OCI-LY1 (cell line): ENCODE data around the gene TSC22D1.

ENCODE experiments used
- H2AFZ ChIP-seq: fragments of 200-600 bp; sonication (generic), shearing (Covaris generic); 2 replicates; pipeline ENCODE4 v1.6.0; 2014; ENCODE audit warnings: antibody characterized with exemption, mild to moderate bottlenecking, low read length
- H3F3A ChIP-seq: fragments of 200-600 bp; sonication (generic), shearing (Covaris generic); 2 replicates; pipeline ENCODE4 v1.6.0; 2014; ENCODE audit warnings: mild to moderate bottlenecking, antibody characterized with exemption, low read length, moderate library complexity; ENCODE audit not compliant: insufficient read depth
- H3K27ac ChIP-seq: fragments of 200-600 bp; sonication (generic); 2 replicates; pipeline ENCODE4 v1.5.1; 2014; ENCODE audit warnings: low read length, mixed run types, mild to moderate bottlenecking, low read depth; ENCODE audit not compliant: poor library complexity, severe bottlenecking
- H3K27me3 ChIP-seq: fragments of 200-600 bp; sonication (generic); 2 replicates; pipeline ENCODE4 v1.6.0; 2014; ENCODE audit warnings: antibody characterized with exemption, mild to moderate bottlenecking, low read length, moderate library complexity; ENCODE audit not compliant: insufficient read depth
- H3K36me3 ChIP-seq: fragments of 200-600 bp; sonication (generic); 2 replicates; pipeline ENCODE4 v1.6.1; 2014; ENCODE audit warnings: mild to moderate bottlenecking, antibody characterized with exemption, low read length, moderate library complexity, mixed read lengths; ENCODE audit not compliant: insufficient read depth
- H3K4me1 ChIP-seq: fragments of 200-600 bp; sonication (generic); 2 replicates; pipeline ENCODE4 v1.5.1; 2014; ENCODE audit warnings: mild to moderate bottlenecking, low read length, moderate library complexity; ENCODE audit not compliant: insufficient read depth, severe bottlenecking
- H3K4me2 ChIP-seq: fragments of 200-600 bp; sonication (generic), shearing (Covaris generic); 2 replicates; pipeline ENCODE4 v1.6.1; 2014; ENCODE audit warnings: low read length
- H3K4me3 ChIP-seq: fragments of 200-600 bp; sonication (generic); 2 replicates; pipeline ENCODE4 v1.5.1; 2014; ENCODE audit warnings: low read length, low read depth, mild to moderate bottlenecking, mixed read lengths; ENCODE audit not compliant: poor library complexity, severe bottlenecking
- H3K79me2 ChIP-seq: fragments of 200-600 bp; shearing (Covaris generic); 2 replicates; pipeline ENCODE4 v1.6.1; 2016; ENCODE audit warnings: mixed run types, low read length, mixed read lengths; ENCODE audit not compliant: insufficient read depth
- H3K9ac ChIP-seq: fragments of 200-600 bp; sonication (generic), shearing (Covaris generic); 2 replicates; pipeline ENCODE4 v1.6.1; 2014; ENCODE audit warnings: mild to moderate bottlenecking, low read length, mixed read lengths
- H3K9me2 ChIP-seq: fragments of 200-600 bp; sonication (generic), shearing (Covaris generic); 2 replicates; pipeline ENCODE4 v1.6.1; 2014; ENCODE audit warnings: low read depth, mild to moderate bottlenecking, low read length, mixed read lengths
- H3K9me3 ChIP-seq: fragments of 200-600 bp; shearing (Covaris generic); 2 replicates; pipeline ENCODE4 v1.6.1; 2014; ENCODE audit warnings: low read length, mixed read lengths
- H4K20me1 ChIP-seq: fragments of 200-600 bp; sonication (generic), shearing (Covaris generic); 2 replicates; pipeline ENCODE4 v1.6.0; 2016; ENCODE audit warnings: mild to moderate bottlenecking, low read length; ENCODE audit not compliant: insufficient read depth
- EZH2 ChIP-seq: fragments of 200-600 bp; sonication (generic), shearing (Covaris generic); IDR thresholded peaks from 2 replicates; pipeline ENCODE4 v1.8.0; 2017; ENCODE audit warnings: borderline replicate concordance, mixed run types, mild to moderate bottlenecking, antibody characterized with exemption, low read length, moderate library complexity, mixed read lengths
- TF ChIP-seq, protein P1 (sequence below): fragments of 200-600 bp; sonication (generic), shearing (Covaris generic); IDR thresholded peaks from 2 replicates; pipeline ENCODE4 v1.5.1; 2017; ENCODE audit warnings: mild to moderate bottlenecking, antibody characterized with exemption, low read length, moderate library complexity, mixed read lengths

TSC22D1 gene

DNA sequence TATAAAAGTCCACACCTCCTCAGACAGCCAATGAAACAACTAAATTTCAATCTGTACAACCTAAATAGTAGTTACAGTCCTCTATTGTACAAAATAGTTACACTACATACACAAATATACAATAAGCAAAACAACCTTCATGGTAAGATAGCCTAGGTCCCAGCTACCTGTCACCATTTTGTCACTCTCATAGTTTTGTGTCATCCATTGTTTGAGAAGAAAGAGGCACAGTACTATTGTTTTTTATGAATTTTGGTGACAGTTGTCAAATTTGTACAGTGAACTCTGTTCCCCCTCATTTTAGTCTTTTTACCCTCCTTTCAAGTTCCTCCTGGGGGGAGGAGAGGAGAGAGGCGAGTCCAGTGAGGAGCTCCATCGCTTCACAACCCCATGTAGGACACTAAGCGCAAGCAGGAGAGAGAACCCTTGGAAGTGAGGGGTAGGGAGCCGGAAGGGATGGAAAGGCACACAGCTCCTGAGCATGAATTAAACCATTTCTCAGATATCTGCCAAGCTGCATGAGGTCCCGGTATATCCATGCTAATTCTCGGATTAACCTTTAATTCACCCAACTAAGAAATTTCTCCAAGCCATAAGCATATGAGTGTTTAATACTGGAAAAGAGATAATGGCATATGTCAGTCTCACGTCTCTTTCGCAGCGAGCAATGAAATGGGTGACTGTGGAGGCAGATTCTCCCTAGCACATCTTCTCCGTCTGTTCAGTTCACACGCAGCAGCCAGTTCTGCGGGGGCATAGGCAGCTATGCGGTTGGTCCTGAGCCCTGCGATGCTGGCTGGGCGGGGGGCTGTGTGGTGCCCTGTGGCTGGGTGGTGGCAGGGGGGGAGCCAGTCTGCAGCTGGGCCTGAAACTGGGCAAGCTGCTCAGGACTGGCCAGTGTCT is 142.0 kb downstream of the TSC22D1 start:
- no peaks in the 10 kb centered on the region for H3K9me3 ChIP-seq
- no peak overlapping the region for H3K4me2 ChIP-seq
- H2AFZ ChIP-seq: no peak overlapping the region
- no peaks in the 10 kb centered on the region for H3K27me3 ChIP-seq
- TF ChIP-seq, protein P1, sequence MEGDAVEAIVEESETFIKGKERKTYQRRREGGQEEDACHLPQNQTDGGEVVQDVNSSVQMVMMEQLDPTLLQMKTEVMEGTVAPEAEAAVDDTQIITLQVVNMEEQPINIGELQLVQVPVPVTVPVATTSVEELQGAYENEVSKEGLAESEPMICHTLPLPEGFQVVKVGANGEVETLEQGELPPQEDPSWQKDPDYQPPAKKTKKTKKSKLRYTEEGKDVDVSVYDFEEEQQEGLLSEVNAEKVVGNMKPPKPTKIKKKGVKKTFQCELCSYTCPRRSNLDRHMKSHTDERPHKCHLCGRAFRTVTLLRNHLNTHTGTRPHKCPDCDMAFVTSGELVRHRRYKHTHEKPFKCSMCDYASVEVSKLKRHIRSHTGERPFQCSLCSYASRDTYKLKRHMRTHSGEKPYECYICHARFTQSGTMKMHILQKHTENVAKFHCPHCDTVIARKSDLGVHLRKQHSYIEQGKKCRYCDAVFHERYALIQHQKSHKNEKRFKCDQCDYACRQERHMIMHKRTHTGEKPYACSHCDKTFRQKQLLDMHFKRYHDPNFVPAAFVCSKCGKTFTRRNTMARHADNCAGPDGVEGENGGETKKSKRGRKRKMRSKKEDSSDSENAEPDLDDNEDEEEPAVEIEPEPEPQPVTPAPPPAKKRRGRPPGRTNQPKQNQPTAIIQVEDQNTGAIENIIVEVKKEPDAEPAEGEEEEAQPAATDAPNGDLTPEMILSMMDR: no peak
- no peak for TF ChIP-seq EZH2
- no peaks in the 10 kb centered on the region for H4K20me1 ChIP-seq
- H3K9ac ChIP-seq: no peak overlapping the region
- peaks cover 23% of the 10 kb centered on the region for H3K4me1 ChIP-seq
- peaks cover 16% of the 10 kb centered on the region for H3K36me3 ChIP-seq
- no peaks in the 10 kb centered on the region for H3K9me2 ChIP-seq
- peak overlapping the region; percentile 45 for H3K27ac ChIP-seq
- no peak overlapping the region for H3K4me3 ChIP-seq
- no peaks in the 10 kb centered on the region for H3F3A ChIP-seq
- H3K79me2 ChIP-seq: no peaks in the 10 kb centered on the region

DNA sequence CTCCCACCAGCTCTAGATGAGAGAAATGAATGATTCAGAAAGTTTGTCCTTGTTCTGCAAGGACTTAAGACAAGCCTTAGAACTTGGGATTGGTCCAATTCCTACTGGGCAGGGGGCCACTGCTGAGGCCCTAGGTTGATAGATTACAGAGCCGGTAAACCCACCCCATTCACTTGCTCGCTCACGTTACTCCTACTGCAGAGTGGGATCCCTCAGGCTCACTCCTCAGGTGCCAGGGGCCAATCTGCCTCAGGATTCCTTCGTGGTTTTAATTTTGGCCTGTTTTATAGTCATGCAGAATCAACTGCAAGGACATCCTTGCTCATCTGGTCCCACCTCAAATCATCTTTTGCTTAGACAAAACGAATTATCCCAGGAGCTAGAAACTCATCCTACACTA is 143.5 kb downstream of the TSC22D1 start:
- TF ChIP-seq, protein P1: no peak
- TF ChIP-seq EZH2: no peak
- no peaks in the 10 kb centered on the region for H3K9me3 ChIP-seq
- no peak overlapping the region for H3K9ac ChIP-seq
- H4K20me1 ChIP-seq: no peaks in the 10 kb centered on the region
- no peaks in the 10 kb centered on the region for H3F3A ChIP-seq
- peaks cover 20% of the 10 kb centered on the region for H3K4me1 ChIP-seq
- H3K9me2 ChIP-seq: no peaks in the 10 kb centered on the region
- no peak overlapping the region for H3K4me3 ChIP-seq
- H3K27me3 ChIP-seq: no peaks in the 10 kb centered on the region
- H3K79me2 ChIP-seq: no peaks in the 10 kb centered on the region
- peaks cover 16% of the 10 kb centered on the region for H3K36me3 ChIP-seq
- H3K27ac ChIP-seq: no peak overlapping the region
- no peak overlapping the region for H2AFZ ChIP-seq
- no peak overlapping the region for H3K4me2 ChIP-seq

DNA sequence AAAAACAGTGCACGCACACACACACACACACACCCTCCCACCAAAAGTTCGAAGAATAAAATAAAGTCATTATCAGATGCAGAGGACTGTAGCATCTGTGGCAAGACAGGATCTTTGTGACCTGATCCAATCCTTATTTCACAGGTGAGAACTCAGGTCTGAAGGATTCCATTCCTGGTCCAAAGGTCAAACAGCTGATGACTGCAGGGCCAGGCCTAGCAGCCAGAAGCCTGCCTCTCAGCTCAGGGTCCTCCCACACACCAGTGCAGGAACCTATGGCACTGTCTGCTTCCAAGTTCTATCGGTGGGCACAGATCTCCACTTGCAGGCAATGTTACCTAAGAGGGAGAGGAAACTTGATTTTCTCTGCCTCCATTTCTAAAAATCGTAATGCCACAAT is 145.0 kb downstream of the TSC22D1 start:
- H3K27ac ChIP-seq: no peak overlapping the region

More for the DNA sequence above, 145.0 kb downstream of the TSC22D1 start:
- TF ChIP-seq, protein P1: no peak
- TF ChIP-seq EZH2: no peak
- Histone ChIP-seq H3K27me3 (no peaks in the 10 kb centered on the region), H2AFZ (no peak overlapping the region), H4K20me1 (no peaks in the 10 kb centered on the region), H3K4me3 (no peak overlapping the region), H3K9me3 (no peaks in the 10 kb centered on the region; the same call in 1 of the 2 replicates), H3K36me3 (peaks cover 20% of the 10 kb centered on the region), H3F3A (no peaks in the 10 kb centered on the region), H3K9ac (no peak overlapping the region), H3K79me2 (no peaks in the 10 kb centered on the region), H3K4me2 (no peak overlapping the region), H3K9me2 (no peaks in the 10 kb centered on the region), H3K4me1 (peaks cover 9% of the 10 kb centered on the region)
